Peyer's patch (tissue), 4 donors: ENCODE measurements around the gene COL6A3.

Experiments used
- CTCF ChIP-seq, 6 experiments: fragments of 450-650 bp in 4 of 6; fragments of 200-600 bp in 2 of 6; sonication (generic) in 1 of 6; IDR thresholded peaks; one replicate each; pipeline ENCODE4 v1.5.1; 2017 to 2019; ENCODE audit warnings: antibody characterized with exemption in 6 of 6, mild to moderate bottlenecking in 3 of 6, moderate library complexity in 1 of 6
- POLR2A ChIP-seq, 2 donors: fragments of 450-650 bp; IDR thresholded peaks; one replicate each; pipeline ENCODE4 v1.5.1; 2017; ENCODE audit warnings: antibody characterized with exemption in 2 of 2, mild to moderate bottlenecking in 2 of 2, moderate library complexity in 2 of 2

- TF ChIP-seq CTCF (IDR thresholded peaks at IDR 0.05) (no peak), POLR2A (IDR thresholded peaks at IDR 0.05) (no peak)
Observed at GRCh38 chr2:237379636-237380035, 34.3 kb downstream of the COL6A3 start.
